GM21381 (cell line): ENCODE measurements around the gene GPC6.

Experiments used
- ATAC-seq: cut with Tn5 transposase; IDR thresholded peaks from one replicate; pipeline ENCODE4 v1.9.1; 2021; ENCODE audit warnings: mild to moderate bottlenecking, moderate library complexity; ENCODE audit not compliant: unreplicated experiment

The GPC6 gene

DNA sequence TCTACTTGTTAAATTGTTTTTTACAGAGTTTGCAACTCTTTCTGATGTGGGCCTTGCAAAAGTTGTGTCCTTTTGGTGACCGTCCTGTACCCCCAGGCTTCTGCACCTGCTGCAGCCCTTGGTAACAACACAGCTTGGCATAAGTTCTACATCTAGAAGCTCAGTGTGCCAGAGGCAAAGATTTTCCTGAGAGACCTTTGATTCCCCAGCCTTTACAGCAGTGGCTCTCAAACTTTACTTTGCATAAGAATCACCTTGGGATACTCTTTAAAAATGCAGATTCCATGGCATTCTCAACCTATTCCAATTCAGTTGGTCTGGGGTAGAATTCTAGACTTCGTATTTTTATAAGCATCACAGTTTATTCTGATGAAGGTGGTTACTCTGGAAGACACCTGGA lies 991.9 kb downstream of the GPC6 start:
- ATAC-seq = no peak

- ATAC-seq = no peak
Measured at GRCh38 chr13:94218951-94219350, 992.3 kb downstream of the GPC6 start.

- ATAC-seq = no peak
Measured at GRCh38 chr13:94224670-94225069, 998.1 kb downstream of the GPC6 start.

DNA sequence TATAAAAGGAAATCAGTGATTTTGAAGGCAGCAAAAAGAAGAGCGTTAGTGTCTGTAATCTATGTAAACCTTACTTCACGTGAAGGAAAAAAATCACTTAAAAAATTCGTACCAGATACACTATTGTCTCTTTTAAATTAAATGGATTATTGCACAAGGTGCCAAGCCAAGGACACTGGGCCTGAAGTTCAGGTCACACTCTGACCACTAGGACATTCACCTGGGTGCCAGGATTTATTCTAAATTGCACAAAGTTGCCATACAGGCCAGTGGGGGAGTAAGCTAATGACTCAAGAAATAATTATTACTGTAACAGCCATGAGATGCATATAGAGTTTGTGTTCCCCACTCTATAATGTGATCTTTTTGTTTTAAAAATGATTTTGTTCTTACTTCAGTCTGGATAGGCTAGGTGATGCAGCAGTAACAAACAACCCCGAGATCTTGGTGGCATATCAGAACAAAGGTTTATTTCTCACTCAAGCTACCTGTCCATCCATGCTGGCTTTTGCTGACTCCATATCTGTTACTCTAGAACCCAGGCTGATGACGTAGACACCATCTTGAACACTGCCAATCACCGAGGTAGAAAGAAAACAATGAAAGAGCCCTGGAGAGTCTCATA lies 1000.8 kb downstream of the GPC6 start:
- no peak for ATAC-seq

DNA sequence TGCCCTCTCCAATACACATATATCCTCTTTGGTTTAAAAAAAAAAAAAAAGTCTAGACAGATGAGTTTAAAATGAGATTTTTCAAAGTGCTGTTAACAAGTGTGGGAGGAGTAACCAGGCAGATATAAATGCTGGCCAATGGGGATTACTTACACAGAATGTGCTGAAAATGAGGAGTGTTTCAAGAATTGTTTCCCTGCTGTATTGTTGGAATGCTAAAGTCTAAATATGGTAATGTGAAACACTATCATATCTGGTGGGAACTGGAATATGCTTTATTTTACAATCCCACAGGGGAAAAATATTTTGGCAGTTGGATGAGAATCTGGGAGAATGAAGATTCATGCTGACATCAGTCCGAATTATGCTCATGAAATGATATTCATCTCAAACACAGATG lies 1002.2 kb downstream of the GPC6 start:
- no peak for ATAC-seq

GRCh38 chr13:94232161-94232950 lies 1005.7 kb downstream of the GPC6 start:
- ATAC-seq = no peak

GRCh38 chr13:94232956-94233355 lies 1006.3 kb downstream of the GPC6 start:
- no peak for ATAC-seq

GRCh38 chr13:94233401-94233800 lies 1006.8 kb downstream of the GPC6 start:
- no peak for ATAC-seq

- no peak for ATAC-seq
Measured at GRCh38 chr13:94233837-94234236, 1007.2 kb downstream of the GPC6 start.

DNA sequence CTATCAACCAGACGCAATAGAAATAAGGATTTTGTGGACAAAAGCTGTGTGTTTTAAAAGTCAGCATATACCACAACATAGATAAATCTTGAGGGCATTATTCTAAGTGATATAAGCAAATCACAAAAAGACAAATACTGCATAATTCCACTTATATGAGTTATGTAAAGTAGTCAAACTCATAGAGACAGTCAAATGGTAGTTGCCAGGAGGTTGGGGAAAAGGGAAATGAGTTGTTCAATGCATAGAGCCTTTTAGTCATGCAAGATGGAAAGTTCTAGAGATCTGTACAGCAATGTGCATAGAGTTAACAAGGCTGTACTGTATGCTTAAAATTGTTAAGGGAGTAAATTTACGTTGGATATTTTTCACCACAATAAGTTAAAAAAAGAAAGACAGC lies 1008.1 kb downstream of the GPC6 start:
- ATAC-seq = no peak

DNA sequence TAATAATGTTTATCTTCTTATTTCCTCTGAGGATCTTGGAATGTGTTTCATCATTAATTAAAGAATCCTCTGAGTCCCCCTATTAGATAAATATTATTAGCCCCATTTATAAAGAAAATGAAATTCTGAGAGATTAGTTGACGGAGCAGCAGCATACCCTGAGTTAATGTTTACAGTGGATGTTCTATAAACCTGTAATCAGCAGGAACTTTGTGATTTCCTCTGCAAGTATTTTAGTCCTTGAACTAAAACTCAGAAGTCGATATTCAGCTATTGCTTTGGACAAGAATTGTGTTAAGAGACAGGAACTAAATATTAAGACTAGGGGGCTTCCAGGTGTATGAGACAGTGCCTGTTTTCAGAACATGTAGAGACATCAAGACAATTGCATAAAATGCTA lies 1009.5 kb downstream of the GPC6 start:
- ATAC-seq = no peak

- no peak for ATAC-seq
Measured at GRCh38 chr13:94236872-94237271, 1010.3 kb downstream of the GPC6 start.

DNA sequence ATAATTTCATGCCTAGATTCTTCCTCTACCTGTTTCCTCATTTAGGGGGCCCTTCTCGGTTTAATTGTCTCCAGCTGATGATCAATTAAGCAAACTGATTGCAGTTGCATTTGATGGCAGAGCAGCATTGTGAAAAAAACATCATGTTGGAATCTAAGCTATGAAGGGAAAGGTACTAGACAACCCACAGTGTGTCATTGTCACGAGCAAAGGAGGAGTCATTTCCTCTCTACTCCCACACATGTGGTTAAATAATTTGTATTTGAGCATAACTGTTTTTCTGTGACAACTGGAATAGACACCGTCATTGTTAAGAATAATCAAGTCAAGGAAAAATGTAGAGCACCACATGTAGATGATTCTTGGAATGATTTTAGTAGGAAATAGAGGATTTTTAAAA lies 1012.5 kb downstream of the GPC6 start:
- ATAC-seq = no peak

DNA sequence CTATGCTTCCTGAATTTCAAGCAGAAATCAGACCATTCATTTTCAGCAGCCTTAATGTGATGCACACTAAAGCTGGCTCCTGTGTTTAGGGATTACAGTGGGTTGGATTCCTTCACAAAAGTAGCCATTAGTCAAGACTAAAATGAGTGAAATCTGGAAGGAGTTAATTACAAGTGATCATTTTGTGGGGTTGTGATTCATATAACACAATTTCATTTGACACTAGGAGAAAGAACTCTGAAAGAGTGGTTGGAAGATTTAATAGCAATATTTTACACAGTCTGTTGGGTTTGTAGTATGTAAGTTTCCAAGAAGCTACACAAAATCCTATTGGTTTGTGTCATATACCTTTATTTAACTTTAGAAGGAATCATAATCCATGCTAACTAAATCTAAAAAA lies 1015.9 kb downstream of the GPC6 start:
- ATAC-seq = no peak

DNA sequence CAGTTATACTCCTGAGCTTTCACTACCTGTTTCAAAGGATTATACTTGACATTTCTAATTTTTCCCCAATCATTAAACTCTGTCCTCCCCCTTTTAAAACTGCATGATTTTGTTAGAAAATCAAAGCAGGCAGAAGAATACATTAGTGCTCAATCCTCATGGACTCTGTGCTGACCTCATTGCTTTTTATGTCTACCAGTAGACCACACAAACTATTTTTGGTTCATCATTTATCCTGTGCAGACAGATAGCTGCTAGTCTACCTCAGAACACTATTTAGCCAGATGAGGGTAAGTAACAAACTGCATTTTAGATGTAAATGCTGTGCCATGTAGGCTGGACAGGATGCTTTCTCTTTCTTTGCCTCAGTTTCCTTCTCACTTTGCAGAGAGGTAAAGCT lies 1016.9 kb downstream of the GPC6 start:
- ATAC-seq = no peak

DNA sequence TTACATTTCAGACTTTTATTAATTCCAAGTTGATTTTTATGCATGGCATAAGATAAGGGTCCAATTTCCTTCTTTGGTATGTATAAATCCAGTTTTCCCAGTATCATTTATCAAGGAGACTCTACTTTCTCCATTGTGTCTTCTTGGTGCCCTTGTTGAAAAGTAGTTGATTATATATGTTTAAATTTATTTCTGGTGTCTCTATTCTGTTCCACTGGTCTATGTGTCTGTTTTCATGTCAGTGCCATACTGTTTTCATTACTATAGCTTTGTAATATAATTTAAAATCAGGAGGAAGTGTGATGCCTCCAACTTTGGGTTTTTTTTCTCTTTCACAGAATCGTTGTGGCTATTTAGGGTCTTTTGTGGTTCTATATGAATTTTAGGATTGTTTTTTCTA lies 1019.9 kb downstream of the GPC6 start:
- ATAC-seq = no peak

DNA sequence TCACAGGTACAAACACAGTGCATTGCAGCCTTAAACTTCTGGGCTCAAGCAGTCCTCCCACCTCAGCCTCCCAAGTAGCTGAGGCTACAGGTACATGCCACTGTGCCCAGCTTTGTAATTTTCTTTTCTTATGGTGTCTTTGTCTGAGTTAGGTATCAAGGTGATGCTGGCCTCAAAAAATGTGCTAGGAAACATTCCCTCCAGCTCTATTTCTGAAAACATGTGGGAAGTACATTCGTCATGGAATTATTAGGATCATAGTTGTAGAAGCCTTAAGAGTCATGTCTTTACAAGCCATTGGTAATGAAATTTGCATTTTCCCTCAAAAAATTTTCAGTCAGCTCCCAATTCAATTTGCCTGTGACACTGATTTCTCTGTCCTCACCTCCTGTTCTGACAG lies 1021.3 kb downstream of the GPC6 start:
- ATAC-seq = no peak

GRCh38 chr13:94248454-94249228 lies 1022.0 kb downstream of the GPC6 start:
- ATAC-seq = no peak

- ATAC-seq = no peak
Measured at GRCh38 chr13:94249512-94249911, 1022.9 kb downstream of the GPC6 start.

GRCh38 chr13:94251831-94252608 lies 1025.4 kb downstream of the GPC6 start:
- no peak for ATAC-seq

DNA sequence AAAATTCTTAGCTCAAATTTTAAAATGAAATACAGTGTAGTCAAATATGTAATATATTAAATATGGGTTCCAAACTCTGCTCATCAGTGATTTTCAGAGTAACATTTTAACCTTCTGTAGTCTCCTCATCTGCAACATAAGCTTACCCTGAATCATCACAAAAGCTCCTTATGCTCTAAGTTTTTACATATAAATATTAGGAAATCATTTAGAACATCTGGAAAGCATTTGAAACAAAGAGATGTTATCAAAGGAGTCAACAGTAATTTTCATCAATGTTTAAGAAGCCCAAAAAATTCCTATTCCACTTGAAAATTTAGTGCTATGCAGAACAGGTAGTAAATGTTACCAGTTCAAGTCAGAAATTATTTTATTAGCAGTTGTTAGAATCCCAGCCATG lies 1028.1 kb downstream of the GPC6 start:
- ATAC-seq = no peak
